GM12892 (cell line): Measurements from ENCODE around the gene HYDIN.
"Not testable (repeated sequence)": the region's sequence is repeated elsewhere in the genome, so short reads cannot be mapped to it uniquely, and the experiment has no call there.

Source experiments
- POLR2A ChIP-seq: IDR thresholded peaks from 2 replicates; pipeline ENCODE4 v1.6.1; 2011; ENCODE audit warnings: low read depth, low read length, control low read depth
- POLR2AphosphoS5 ChIP-seq: IDR thresholded peaks from 2 replicates; pipeline ENCODE4 v1.6.1; 2011; ENCODE audit warnings: low read depth, low read length, control low read depth
- TAF1 ChIP-seq: IDR thresholded peaks from 2 replicates; pipeline ENCODE4 v1.6.1; 2011; ENCODE audit warnings: low read depth, mild to moderate bottlenecking, control low read depth, low read length, borderline replicate concordance

- not testable (repeated sequence) for TF ChIP-seq POLR2AphosphoS5, POLR2A, TAF1
These were observed 77.2 kb downstream of the HYDIN start for GRCh38 chr16:71153329-71153728.
